Left ventricle myocardium inferior (tissue), 1 donor: ENCODE results near the gene SLC8A1. TPM values are rescaled to one million over a fixed set of nuclear protein-coding genes. Genes with fewer than 3 reads are reported as not detected.

Experiments
- DNase-seq: peaks from one replicate; pipeline ENCODE4 v3.0.0-alpha.2; 2020
- H3K27ac ChIP-seq: fragments of 200-600 bp; replicated peaks from 2 replicates; pipeline ENCODE4 v1.8.0; 2021
- H3K27me3 ChIP-seq: fragments of 200-600 bp; 2 replicates; pipeline ENCODE4 v1.8.0; 2021; ENCODE audit warnings: low read depth
- H3K36me3 ChIP-seq: fragments of 200-600 bp; 2 replicates; pipeline ENCODE4 v1.8.0; 2021
- H3K4me1 ChIP-seq: fragments of 200-600 bp; 2 replicates; pipeline ENCODE4 v1.8.0; 2021
- H3K4me3 ChIP-seq: fragments of 200-600 bp; 2 replicates; pipeline ENCODE4 v1.8.0; 2021; ENCODE audit warnings: mild to moderate bottlenecking, moderate library complexity
- H3K9me3 ChIP-seq: fragments of 200-600 bp; replicated peaks from 2 replicates; pipeline ENCODE4 v1.8.0; 2021
- CTCF ChIP-seq: fragments of 200-600 bp; IDR thresholded peaks from 2 replicates; pipeline ENCODE4 v1.8.0; 2021; ENCODE audit warnings: antibody characterized with exemption, mild to moderate bottlenecking, borderline replicate concordance
- intact Hi-C: fragments of 100-400 bp; cut with micrococcal nuclease; formaldehyde crosslinking; loops from one replicate; pipeline ENCODE4 v1.11.0; 2022
- total RNA-seq: library from RNA; stranded (reverse); fragmentation: NEBNext Ultra II Directional; extraction: Animal tissue kit (Norgen Biotek cat#: 25700); gene quantifications from one replicate; pipeline ENCODE4 v1.2.1, GENCODE V29; 2021
- donor health status: DM: no; HTN: yes; CAD: no; lungs with severe emphysema.

Gene SLC8A1
- total RNA-seq, 1 donor from 2014 or later: 990 TPM

GRCh38 chr2:40226637-40227036 lies 225.3 kb downstream of the SLC8A1 start:
- no peak overlapping the region for H3K4me3 ChIP-seq
- intact Hi-C loops: no loop called here
- DNase-seq: no peak
- no peaks in the 10 kb centered on the region for H3K27me3 ChIP-seq
- H3K27ac ChIP-seq: peak overlapping the region; percentile 43
- no peaks in the 10 kb centered on the region for H3K36me3 ChIP-seq
- peaks cover 4% of the 10 kb centered on the region for H3K9me3 ChIP-seq
- H3K4me1 ChIP-seq: peaks cover 77% of the 10 kb centered on the region
- no peak for TF ChIP-seq CTCF

DNA sequence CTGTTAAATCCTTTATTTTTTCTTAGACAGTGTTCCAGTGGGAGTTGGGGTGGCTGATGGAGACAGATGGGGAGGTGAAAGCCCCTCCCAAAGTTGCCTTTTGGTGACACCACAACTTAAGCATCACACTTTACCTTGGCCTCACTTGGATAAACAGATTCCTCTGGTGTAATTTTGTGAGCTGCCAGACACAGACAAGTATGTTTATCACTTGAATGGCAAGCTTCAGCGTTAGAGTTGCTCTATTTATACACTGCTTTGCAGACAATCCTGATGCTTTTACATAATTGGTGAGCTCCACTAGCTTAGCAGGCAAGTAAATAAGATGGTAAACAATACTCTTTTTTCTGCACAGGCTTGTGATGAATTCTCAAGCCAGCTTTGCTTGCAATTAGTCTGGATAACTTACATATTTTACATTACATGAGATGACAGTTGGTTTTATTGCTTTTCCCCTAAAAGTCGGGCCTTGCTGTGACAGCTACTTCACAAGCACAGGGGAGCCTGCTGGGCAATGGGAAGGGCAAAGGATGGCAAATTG lies 226.2 kb downstream of the SLC8A1 start:
- TF ChIP-seq CTCF: no peak
- H3K27me3 ChIP-seq: no peaks in the 10 kb centered on the region
- DNase-seq: no peak
- peak overlapping the region; percentile 43 for H3K27ac ChIP-seq
- H3K4me3 ChIP-seq: no peak overlapping the region
- H3K4me1 ChIP-seq: peaks cover 76% of the 10 kb centered on the region
- peaks cover 4% of the 10 kb centered on the region for H3K9me3 ChIP-seq
- intact Hi-C loops: no loop called here
- no peaks in the 10 kb centered on the region for H3K36me3 ChIP-seq

GRCh38 chr2:40224318-40224717 lies 227.6 kb downstream of the SLC8A1 start:
- Histone ChIP-seq H3K36me3 (no peaks in the 10 kb centered on the region), H3K9me3 (peaks cover 4% of the 10 kb centered on the region), H3K27me3 (no peaks in the 10 kb centered on the region), H3K4me1 (peaks cover 74% of the 10 kb centered on the region), H3K4me3 (no peak overlapping the region), H3K27ac (no peak overlapping the region)
- TF ChIP-seq CTCF: no peak
- intact Hi-C loops: no loop called here
- DNase-seq: no peak

- DNase-seq: peak; percentile 22
- no peak for TF ChIP-seq CTCF
- H3K27ac ChIP-seq: peak overlapping the region; percentile 70
- no peak overlapping the region for H3K4me3 ChIP-seq
- H3K27me3 ChIP-seq: no peaks in the 10 kb centered on the region
- peaks cover 12% of the 10 kb centered on the region for H3K9me3 ChIP-seq
- intact Hi-C loops: no loop called here
- H3K4me1 ChIP-seq: peaks cover 46% of the 10 kb centered on the region
- H3K36me3 ChIP-seq: no peaks in the 10 kb centered on the region
Measured at GRCh38 chr2:40220177-40220925, 231.5 kb downstream of the SLC8A1 start.

- no peak for DNase-seq
- Histone ChIP-seq H3K9me3 (peaks cover 12% of the 10 kb centered on the region), H3K27me3 (no peaks in the 10 kb centered on the region), H3K36me3 (no peaks in the 10 kb centered on the region), H3K4me1 (peaks cover 39% of the 10 kb centered on the region), H3K27ac (peak overlapping the region; percentile 70), H3K4me3 (no peak overlapping the region)
- intact Hi-C loops: no loop called here
- no peak for TF ChIP-seq CTCF
Measured at GRCh38 chr2:40219141-40219540, 232.7 kb downstream of the SLC8A1 start.
